GM18508 (cell line): Measurements from ENCODE around the gene SULT1A2.
"Not testable (repeated sequence)": the region's sequence is repeated elsewhere in the genome, so short reads cannot be mapped to it uniquely, and the experiment has no call there.

Experiments used
- ATAC-seq: cut with Tn5 transposase; IDR thresholded peaks from one replicate; pipeline ENCODE4 v1.9.1; 2021; ENCODE audit warnings: moderate number of reproducible peaks; ENCODE audit not compliant: insufficient read depth, unreplicated experiment

SULT1A2 gene

DNA sequence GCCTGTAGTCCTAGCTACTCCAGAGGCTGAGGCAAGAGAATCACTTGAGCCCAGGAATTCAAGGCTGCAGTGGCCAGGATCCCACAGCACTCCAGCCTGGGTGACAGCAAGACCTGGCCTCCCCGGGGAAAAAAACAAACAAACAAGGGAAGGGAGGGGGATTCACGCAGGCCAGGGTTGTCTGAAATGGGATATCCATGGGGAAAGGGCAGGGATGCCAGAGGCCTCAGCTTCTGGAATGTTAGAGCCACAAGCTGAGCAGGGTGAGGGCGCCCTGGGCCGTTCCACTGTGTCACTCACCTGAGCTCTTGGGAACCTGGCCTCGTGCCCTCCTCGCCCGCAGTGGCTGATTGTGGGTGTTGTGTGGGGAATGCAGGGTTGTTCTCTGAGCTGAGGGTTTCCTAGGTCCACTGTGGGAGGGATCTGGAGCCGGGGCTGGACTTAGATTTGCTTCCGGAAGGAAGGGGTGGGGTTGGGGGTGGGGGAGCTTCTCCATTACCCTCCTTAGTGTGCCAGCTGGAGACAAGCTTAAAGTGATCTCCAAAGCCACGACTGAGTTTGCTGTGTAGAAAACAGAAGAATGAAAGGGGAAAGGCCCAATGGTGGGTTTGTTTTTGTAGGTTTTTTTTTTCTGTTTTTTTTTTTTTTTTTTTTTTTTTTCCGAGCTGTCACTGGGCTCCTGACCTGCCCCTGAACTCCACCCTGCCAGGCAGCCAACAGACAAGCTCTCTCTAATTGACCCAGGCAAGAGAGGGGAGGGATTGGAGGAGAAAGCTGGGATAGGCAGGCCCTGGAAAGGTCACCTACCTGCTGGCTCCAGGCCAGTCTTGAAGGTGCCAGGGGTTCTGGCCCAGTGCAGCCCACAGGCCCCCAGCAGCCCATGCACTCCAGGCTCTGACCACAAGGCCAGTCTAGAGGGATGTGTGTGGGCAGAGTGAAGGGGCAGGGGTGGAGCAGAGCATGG, 13.1 kb upstream of the SULT1A2 start, which contains the start of gene SULT1A1:
TSS of gene SULT1A1 (minus strand) at position 414 of the 964 bp plus-strand sequence. CDS start 1,189 bp downstream, outside the sequence.
- ATAC-seq = no peak

DNA sequence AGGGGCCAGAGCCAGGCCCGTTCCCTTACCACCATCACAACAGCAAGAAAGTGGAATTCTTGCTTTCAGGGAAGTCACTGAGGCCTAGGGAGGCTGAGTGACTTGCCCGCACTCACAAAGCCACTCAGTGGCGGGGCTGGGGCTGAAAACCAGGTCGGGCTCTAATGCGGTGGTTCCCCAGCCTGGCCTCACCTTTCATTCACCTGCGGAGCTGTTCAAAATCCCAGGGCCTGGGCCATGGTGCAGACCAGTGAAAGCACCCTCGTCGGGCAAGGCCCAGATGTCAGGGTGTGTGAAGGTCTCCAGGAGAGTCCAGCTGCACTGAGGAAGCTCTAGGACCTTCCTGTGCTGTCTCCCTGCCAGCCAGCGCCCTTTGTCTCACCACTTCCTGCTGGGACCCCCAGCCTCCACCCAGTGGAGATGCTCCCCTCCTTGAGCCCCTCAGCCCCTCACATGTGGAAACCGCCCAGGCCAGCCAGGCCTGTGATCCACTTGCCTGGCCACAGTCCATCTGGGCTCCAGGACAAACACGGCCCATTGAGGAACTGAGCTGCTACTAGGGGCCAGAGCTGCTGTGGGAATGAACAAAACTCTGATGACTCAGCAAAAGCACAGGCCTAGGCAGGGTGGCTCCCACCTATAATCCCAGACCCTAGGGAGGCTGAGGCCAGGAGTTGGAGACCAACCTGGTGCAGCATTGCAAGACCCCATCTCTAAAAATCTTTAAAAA, 12.2 kb upstream of the SULT1A2 start:
- not testable (repeated sequence) for ATAC-seq

DNA sequence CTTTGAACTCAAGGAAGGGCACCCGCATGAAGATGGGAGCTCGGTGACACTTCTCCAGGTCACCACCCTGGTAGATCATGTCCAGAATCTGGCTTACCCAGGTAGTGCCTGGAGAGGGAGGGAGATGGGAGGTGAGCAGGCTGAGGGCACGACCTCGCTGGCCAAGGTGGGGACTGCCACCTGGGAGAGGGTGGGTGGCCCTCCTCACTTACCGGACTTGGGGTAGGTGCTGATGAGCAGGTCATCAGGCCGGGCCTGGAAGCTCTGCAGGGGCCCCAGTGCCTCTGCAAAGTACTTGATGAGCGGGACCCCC, 11.6 kb upstream of the SULT1A2 start:
- ATAC-seq = not testable (repeated sequence)

- not testable (repeated sequence) for ATAC-seq
Measured at GRCh38 chr16:28607681-28608495, 11.0 kb upstream of the SULT1A2 start.

- no peak for ATAC-seq
Measured at GRCh38 chr16:28607116-28607623, 10.3 kb upstream of the SULT1A2 start.

DNA sequence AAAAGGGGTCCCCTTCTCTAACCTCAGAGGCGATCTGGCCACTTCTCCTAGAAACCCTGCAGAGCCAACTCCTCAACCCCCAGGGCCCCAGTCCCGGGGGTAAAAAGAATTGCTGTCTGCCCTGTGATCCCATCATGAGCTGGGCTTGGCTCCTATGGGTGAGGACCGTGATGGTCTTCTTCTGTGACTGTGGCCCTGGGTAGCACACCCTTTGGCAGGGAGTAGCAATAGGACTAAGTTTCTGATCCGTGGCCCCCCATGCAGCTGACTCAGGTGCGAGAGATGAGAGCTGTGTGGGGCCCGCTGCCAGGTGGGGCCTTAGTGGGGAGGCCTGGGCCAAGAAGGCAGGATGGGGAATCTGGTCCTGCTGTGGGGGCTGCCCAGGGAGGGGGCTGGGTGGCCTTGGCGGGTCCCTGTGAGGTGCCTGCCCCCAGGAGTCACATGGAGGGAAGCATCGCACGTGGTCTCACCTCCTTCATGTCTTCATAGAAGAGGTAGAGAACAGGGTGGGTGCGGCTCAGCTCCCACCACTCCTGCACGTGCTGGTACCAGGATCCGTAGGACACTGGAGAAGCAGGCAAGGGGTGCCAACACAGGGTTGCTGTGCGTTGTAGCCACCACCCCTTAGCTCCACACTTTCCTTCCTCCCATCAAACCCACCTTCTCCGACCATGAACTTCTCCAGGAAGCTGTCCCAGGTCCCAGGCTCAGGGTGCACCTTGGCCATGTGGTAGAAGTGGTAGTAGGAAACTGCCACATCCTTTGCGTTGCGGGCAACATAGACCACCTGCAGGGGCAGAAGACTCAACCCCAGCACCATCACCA, 9.7 kb upstream of the SULT1A2 start:
- ATAC-seq = no peak

DNA sequence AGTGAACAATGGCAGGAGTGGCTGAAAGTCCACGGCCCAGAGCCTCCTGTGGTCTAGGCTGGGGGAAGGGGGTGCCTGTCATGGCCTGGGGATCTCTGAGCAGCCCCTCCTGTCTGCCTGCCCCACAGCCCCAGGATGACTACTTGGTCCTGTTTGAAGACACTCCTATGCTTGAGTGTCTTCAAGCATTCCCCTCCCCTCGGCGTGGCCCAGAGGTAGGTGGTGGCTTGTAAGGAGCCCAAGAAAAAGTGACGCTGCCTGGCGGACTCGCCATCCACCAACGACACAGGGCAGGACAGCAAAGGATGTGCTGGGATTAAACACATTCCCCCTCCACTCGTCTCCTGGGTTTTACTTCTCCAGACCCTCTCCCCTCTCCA, 7.3 kb upstream of the SULT1A2 start:
- no peak for ATAC-seq

DNA sequence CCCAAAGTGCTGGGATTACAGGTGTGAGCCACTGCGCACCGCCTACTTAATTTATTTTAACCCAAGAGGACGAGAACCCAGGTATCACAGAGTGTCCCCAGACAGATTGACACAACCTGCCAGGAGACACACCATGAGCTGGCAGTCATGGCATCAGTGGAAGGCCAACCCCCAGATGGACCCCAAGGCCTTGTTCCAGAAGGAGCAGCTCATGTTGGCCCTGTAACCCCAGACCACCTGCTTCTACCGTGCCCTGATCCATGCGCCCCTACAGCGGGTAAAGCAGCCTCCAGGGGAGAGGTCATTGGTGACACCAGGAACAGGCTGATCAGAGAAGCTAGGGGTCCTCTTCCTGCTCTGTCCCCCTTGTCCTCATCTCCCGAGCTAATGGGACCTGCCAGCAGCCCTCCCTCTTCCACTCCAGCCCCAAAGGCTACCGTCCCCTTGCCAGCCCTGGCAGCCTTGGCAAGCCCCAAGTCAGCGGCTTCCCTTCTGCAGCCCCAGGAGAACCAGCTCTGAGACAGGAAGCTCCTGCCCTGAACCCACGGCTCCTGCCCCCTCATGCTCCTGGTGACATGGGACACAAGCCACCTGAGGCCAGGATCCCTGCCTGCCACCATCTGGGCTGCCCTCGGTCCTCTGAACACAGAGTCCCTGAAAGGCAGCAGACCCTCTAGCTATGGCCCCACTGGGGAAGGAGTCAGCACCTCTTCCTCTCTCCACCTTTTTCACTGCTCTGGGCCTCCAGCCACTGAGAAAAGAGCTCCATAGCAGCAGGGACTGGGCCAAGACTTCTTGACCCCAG, 6.7 kb upstream of the SULT1A2 start:
- ATAC-seq = no peak

GRCh38 chr16:28602529-28602928, 5.7 kb upstream of the SULT1A2 start:
- ATAC-seq = no peak

DNA sequence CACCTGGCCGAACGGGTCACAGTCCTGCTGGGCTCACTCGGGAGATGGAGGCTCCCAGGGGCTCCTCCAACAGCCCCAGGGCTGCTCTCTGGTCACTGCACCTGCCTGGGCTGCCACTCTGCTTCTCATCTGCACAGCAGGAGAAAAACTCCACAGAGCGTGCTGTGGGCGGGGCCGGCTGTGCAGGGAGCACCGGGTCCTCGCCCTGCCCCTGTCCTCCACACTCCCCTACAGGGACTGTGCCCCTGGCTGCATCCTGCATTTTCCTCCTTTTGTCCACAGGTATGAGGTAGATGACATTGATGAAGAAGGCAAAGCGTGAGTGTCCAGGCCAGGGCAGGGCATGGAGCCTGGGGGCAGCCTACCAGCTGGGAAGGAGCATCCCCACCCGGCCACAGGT, 5.2 kb upstream of the SULT1A2 start:
- ATAC-seq = not testable (repeated sequence)

DNA sequence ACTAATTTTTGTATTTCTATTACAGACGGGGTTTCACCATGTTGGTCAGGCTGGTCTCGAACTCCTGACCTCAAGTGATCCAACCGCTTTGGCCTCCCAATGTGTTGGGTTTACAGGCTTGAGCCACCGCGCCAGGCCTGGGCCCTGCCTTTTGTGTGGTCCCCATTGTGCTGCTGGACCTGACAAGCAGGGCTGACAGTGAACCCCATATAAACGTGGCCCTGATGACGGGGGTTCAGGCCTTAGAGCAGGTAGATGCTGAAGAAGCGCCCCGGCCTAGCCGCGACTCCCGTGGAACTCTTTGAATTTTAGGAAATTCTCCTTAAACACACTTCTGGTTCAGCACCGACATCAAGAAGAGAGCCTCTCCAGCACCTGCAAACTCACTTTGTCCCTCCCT, 4.7 kb upstream of the SULT1A2 start:
- ATAC-seq = not testable (repeated sequence)

GRCh38 chr16:28600965-28601364, 4.1 kb upstream of the SULT1A2 start:
- not testable (repeated sequence) for ATAC-seq

GRCh38 chr16:28599377-28600285, 2.8 kb upstream of the SULT1A2 start:
- ATAC-seq = not testable (repeated sequence)

GRCh38 chr16:28597692-28598261, 927 bp upstream of the SULT1A2 start:
- ATAC-seq = no peak

DNA sequence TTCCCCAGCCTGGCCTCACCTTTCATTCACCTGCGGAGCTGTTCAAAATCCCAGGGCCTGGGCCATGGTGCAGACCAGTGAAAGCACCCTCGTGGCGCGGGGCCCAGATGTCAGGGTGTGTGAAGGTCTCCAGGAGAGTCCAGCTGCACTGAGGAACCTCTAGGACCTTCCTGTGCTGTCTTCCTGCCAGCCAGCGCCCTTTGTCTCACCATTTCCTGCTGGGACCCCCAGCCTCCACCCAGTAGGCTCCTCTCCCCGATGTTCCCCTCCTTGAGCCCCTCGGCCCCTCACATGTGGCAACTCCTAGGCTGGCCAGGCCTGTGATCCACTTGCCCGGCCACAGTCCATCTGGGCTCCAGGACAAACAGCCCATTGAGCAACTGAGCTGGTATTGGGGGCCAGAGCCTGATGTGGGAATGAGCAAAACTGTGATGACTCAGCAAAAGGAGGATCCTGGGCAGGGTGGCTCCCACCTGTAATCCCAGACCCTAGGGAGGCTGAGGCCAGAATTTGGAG, 677 bp downstream of the SULT1A2 start:
- ATAC-seq = no peak

GRCh38 chr16:28595451-28595850, 1.4 kb downstream of the SULT1A2 start:
- not testable (repeated sequence) for ATAC-seq

DNA sequence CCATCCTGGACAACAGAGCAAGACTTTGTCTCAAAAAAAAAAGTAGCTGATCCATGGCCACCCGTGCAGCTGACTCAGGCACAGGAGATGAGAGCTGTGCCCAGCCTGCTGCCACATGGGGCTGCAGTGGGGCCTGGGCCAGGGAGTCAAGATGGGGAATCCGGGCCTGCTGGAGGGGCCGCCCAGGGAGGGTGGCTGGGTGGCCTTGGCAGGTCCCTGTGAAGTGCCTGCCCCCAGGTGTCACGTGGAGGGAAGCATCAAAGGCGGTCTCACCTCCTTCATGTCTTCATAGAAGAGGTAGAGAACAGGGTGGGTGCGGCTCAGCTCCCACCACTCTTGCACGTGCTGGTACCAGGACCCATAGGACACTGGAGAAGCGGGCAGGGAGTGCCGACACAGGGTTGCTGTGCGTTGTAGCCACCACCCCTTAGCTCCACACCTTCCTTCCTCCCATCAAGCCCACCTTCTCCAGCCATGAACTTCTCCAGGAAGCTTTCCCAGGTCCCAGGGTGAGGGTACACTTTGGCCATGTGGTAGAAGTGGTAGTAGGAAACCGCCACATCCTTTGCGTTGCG, 3.8 kb downstream of the SULT1A2 start:
- ATAC-seq = no peak
